ENCODE measurements around the gene APOM.

DNA sequence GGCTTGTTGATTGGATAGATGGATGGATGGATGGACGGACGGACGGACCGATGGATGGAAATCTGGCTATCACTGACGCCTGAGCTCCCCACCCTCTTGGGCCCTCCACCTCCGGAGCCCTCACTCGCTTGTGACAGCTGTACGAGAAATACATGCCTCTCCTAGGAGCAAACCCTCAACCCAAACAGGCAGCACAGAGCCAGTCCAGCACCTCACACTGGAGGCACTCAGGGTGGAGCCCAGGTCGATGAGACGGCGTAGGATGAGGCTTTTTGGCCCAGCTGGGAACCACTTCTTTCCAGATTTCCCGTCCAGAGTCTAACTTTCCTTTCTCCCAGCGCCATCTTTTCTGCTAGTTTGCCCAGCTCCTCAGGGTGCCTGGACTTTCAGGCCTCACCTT, 27.9 kb downstream of the APOM start:
- TF ChIP-seq, protein P1, sequence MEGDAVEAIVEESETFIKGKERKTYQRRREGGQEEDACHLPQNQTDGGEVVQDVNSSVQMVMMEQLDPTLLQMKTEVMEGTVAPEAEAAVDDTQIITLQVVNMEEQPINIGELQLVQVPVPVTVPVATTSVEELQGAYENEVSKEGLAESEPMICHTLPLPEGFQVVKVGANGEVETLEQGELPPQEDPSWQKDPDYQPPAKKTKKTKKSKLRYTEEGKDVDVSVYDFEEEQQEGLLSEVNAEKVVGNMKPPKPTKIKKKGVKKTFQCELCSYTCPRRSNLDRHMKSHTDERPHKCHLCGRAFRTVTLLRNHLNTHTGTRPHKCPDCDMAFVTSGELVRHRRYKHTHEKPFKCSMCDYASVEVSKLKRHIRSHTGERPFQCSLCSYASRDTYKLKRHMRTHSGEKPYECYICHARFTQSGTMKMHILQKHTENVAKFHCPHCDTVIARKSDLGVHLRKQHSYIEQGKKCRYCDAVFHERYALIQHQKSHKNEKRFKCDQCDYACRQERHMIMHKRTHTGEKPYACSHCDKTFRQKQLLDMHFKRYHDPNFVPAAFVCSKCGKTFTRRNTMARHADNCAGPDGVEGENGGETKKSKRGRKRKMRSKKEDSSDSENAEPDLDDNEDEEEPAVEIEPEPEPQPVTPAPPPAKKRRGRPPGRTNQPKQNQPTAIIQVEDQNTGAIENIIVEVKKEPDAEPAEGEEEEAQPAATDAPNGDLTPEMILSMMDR (IDR thresholded peaks at IDR 0.05): no peak
- TF ChIP-seq SMAD3 (CRISPR knock-in tag; IDR thresholded peaks at IDR 0.05; ENCODE audit: borderline replicate concordance): no peak
- TF ChIP-seq CBFB (CRISPR knock-in tag; IDR thresholded peaks at IDR 0.05; ENCODE audit: low read depth): no peak
